H1 (cell line): ENCODE results near the gene LHX2. TPM values are rescaled to one million over a fixed set of nuclear protein-coding genes. Genes with fewer than 3 reads are reported as not detected.

Experiments
- CTCF ChIA-PET: fragments of 300-600 bp; sonication (Branson Sonifier 250); formaldehyde crosslinking; loops from one replicate; lab custom pipeline; 2021; ENCODE audit not compliant: partially characterized antibody; lab: Charles Lee
- POLR2A ChIA-PET: fragments of 300-600 bp; sonication (Branson Sonifier 250); formaldehyde crosslinking; loops from one replicate; lab custom pipeline; 2021; ENCODE audit warnings: inconsistent platforms; ENCODE audit not compliant: partially characterized antibody; lab: Charles Lee
- DNase-seq, 2 experiments: peaks; one replicate each; pipeline versions ENCODE4 v3.0.0 to v3.0.0-alpha.2; 2010 to 2022; ENCODE audit warnings: low spot score in 2 of 2, low read depth in 1 of 2, mixed read lengths in 1 of 2
- FAIRE-seq: peaks from 2 replicates; lab custom pipeline; 2011; peaks lifted over from hg19 to GRCh38; lab: Jason Lieb, UNC
- H2AFZ ChIP-seq: 2 replicates; pipeline ENCODE4 v1.8.1; 2012; ENCODE audit warnings: low read length, inconsistent platforms
- H2AK5ac ChIP-seq: 2 replicates; pipeline ENCODE4 v1.6.1; 2013; ENCODE audit warnings: low read depth, low read length
- H2BK120ac ChIP-seq: replicated peaks from 2 replicates; pipeline ENCODE3; 2013; ENCODE audit warnings: low read depth, low read length, inconsistent platforms
- H2BK12ac ChIP-seq: 2 replicates; pipeline ENCODE4 v1.6.1; 2013; ENCODE audit warnings: low read depth, low read length
- H2BK15ac ChIP-seq: 2 replicates; pipeline ENCODE4 v1.6.1; 2013; ENCODE audit warnings: low read length
- H2BK20ac ChIP-seq: 2 replicates; pipeline ENCODE4 v1.6.1; 2013; ENCODE audit warnings: low read length
- H2BK5ac ChIP-seq: 2 replicates; pipeline ENCODE4 v1.6.1; 2013; ENCODE audit warnings: low read depth, low read length
- H3K14ac ChIP-seq: 2 replicates; pipeline ENCODE4 v1.6.1; 2013; ENCODE audit warnings: inconsistent platforms; ENCODE audit not compliant: insufficient read length
- H3K18ac ChIP-seq: 2 replicates; pipeline ENCODE4 v1.6.1; 2013; ENCODE audit warnings: low read length; ENCODE audit errors: extremely low read depth
- H3K23ac ChIP-seq: 2 replicates; pipeline ENCODE4 v1.6.1; 2013; ENCODE audit warnings: inconsistent platforms; ENCODE audit not compliant: insufficient read length
- H3K23me2 ChIP-seq: 2 replicates; pipeline ENCODE4 v1.6.1; 2013; ENCODE audit warnings: low read depth, low read length
- H3K27ac ChIP-seq: 2 replicates; pipeline ENCODE4 v1.6.1; 2011; ENCODE audit warnings: low read depth, low read length, inconsistent platforms
- H3K27me3 ChIP-seq, 4 experiments: replicated peaks in 1 of 4; 1 replicate in 1 of 4; 2 replicates in 3 of 4; pipeline versions ENCODE4 v1.6.1 to v1.8.1; 2011 to 2013; ENCODE audit warnings: low read length in 3 of 4, mild to moderate bottlenecking in 3 of 4, inconsistent platforms in 2 of 4, mixed read lengths in 2 of 4, moderate library complexity in 1 of 4; ENCODE audit not compliant: control insufficient read depth in 3 of 4, insufficient read depth in 3 of 4; ENCODE audit errors: extremely low read depth in 1 of 4
- H3K36me3 ChIP-seq, 4 experiments: 2 replicates each; pipeline versions ENCODE4 v1.6.1 to v1.8.1; 2011 to 2013; ENCODE audit warnings: mild to moderate bottlenecking in 4 of 4, low read length in 3 of 4, moderate library complexity in 2 of 4, control low read depth in 1 of 4, inconsistent platforms in 1 of 4; ENCODE audit not compliant: insufficient read depth in 4 of 4, control insufficient read depth in 2 of 4
- H3K4ac ChIP-seq: replicated peaks from 2 replicates; pipeline ENCODE3; 2013; ENCODE audit warnings: low read length, low read depth, mixed read lengths, inconsistent platforms; ENCODE audit not compliant: insufficient read length
- H3K4me1 ChIP-seq, 4 experiments: replicated peaks in 1 of 4; 1 replicate in 1 of 4; 2 replicates in 3 of 4; pipeline versions ENCODE4 v1.6.1 to v1.8.1; 2011 to 2013; ENCODE audit warnings: low read length in 3 of 4, inconsistent platforms in 2 of 4, mixed read lengths in 1 of 4; ENCODE audit not compliant: insufficient read depth in 4 of 4, control insufficient read depth in 3 of 4
- H3K4me2 ChIP-seq, 2 experiments: 2 replicates each; pipeline versions ENCODE4 v1.6.1 to v1.8.1; 2011 to 2013; ENCODE audit warnings: low read depth in 2 of 2, low read length in 2 of 2, control low read depth in 1 of 2, inconsistent platforms in 1 of 2, mild to moderate bottlenecking in 1 of 2; ENCODE audit not compliant: insufficient read depth in 1 of 2
- H3K4me3 ChIP-seq, 4 experiments: fragments of 200-600, 300-600 bp in 1 of 4; sonication (generic), shearing (Covaris generic), sonication (Bioruptor Twin) in 1 of 4; 2 replicates each; pipeline versions ENCODE4 v1.5.1 to v1.8.1; 2011 to 2016; ENCODE audit warnings: low read length in 4 of 4, low read depth in 3 of 4, control low read depth in 2 of 4, inconsistent platforms in 2 of 4, mild to moderate bottlenecking in 2 of 4, mixed read lengths in 1 of 4, moderate library complexity in 1 of 4; ENCODE audit not compliant: insufficient read depth in 2 of 4; ENCODE audit errors: extremely low read depth in 1 of 4
- H3K56ac ChIP-seq: replicated peaks from 2 replicates; pipeline ENCODE3; 2013; ENCODE audit warnings: low read depth, mild to moderate bottlenecking, mixed read lengths, low read length, inconsistent platforms; ENCODE audit not compliant: insufficient read length
- H3K79me1 ChIP-seq: 2 replicates; pipeline ENCODE4 v1.6.1; 2013; ENCODE audit warnings: low read depth, low read length, control low read depth
- H3K79me2 ChIP-seq, 2 experiments: 2 replicates each; pipeline versions ENCODE4 v1.6.1 to v1.8.1; 2012 to 2013; ENCODE audit warnings: low read length in 2 of 2, mild to moderate bottlenecking in 2 of 2, inconsistent platforms in 1 of 2; ENCODE audit not compliant: insufficient read depth in 2 of 2, control insufficient read depth in 1 of 2
- H3K9ac ChIP-seq, 4 experiments: replicated peaks in 1 of 4; 1 replicate in 1 of 4; 2 replicates in 3 of 4; pipeline versions ENCODE4 v1.6.1 to v1.8.1; 2011 to 2013; ENCODE audit warnings: low read depth in 3 of 4, low read length in 3 of 4, control low read depth in 2 of 4, mild to moderate bottlenecking in 2 of 4, moderate library complexity in 2 of 4, inconsistent platforms in 1 of 4; ENCODE audit errors: extremely low read depth in 1 of 4
- H3K9me3 ChIP-seq, 2 experiments: 2 replicates each; pipeline versions ENCODE4 v1.6.1 to v1.8.1; 2012 to 2013; ENCODE audit warnings: mild to moderate bottlenecking in 2 of 2, moderate library complexity in 2 of 2, control low read depth in 1 of 2, inconsistent platforms in 1 of 2, low read depth in 1 of 2, low read length in 1 of 2, mixed read lengths in 1 of 2; ENCODE audit not compliant: insufficient read depth in 2 of 2
- H4K20me1 ChIP-seq, 2 experiments: replicated peaks in 1 of 2; 2 replicates each; pipeline versions ENCODE3 to v1.8.1; 2011 to 2013; ENCODE audit warnings: inconsistent platforms in 2 of 2, low read length in 2 of 2, mild to moderate bottlenecking in 1 of 2; ENCODE audit not compliant: insufficient read depth in 2 of 2, control insufficient read depth in 1 of 2
- H4K5ac ChIP-seq: 2 replicates; pipeline ENCODE4 v1.6.1; 2013; ENCODE audit warnings: low read length, low read depth, mixed read lengths, inconsistent platforms; ENCODE audit not compliant: insufficient read length
- H4K8ac ChIP-seq: 2 replicates; pipeline ENCODE4 v1.8.0; 2013; ENCODE audit warnings: mild to moderate bottlenecking, moderate library complexity, low read length, inconsistent platforms; ENCODE audit not compliant: insufficient read depth; ENCODE audit errors: extremely low read depth
- H4K91ac ChIP-seq: replicated peaks from 2 replicates; pipeline ENCODE3; 2013; ENCODE audit warnings: low read length, mixed read lengths, inconsistent platforms; ENCODE audit not compliant: insufficient read length
- CHD1 ChIP-seq: IDR thresholded peaks from 2 replicates; pipeline ENCODE4 v1.6.1; 2012; ENCODE audit warnings: low read depth, low read length, improper control_type of control experiment
- CHD2 ChIP-seq: IDR thresholded peaks from 2 replicates; pipeline ENCODE4 v1.6.1; 2012; ENCODE audit warnings: low read length, improper control_type of control experiment
- CREB1 ChIP-seq: IDR thresholded peaks from 2 replicates; pipeline ENCODE4 v1.6.1; 2012; ENCODE audit warnings: inconsistent platforms
- CTBP2 ChIP-seq: IDR thresholded peaks from 2 replicates; pipeline ENCODE4 v1.7.0; 2011; ENCODE audit warnings: borderline replicate concordance, mild to moderate bottlenecking, moderate library complexity, mixed read lengths, low read length; ENCODE audit not compliant: insufficient read depth, insufficient read length
- JUN ChIP-seq: IDR thresholded peaks from 2 replicates; pipeline ENCODE4 v1.6.1; 2011; ENCODE audit warnings: low read depth, mild to moderate bottlenecking, improper control_type of control experiment, low read length
- NANOG ChIP-seq: IDR thresholded peaks from 2 replicates; pipeline ENCODE4 v1.6.1; 2011; ENCODE audit warnings: low read length, low read depth, mild to moderate bottlenecking, inconsistent platforms; ENCODE audit not compliant: insufficient read depth, poor library complexity, severe bottlenecking
- PHF8 ChIP-seq: fragments of 200-600 bp; sonication (generic); conservative IDR thresholded peaks from 2 replicates; pipeline ENCODE4 v1.7.1; 2012; ENCODE audit warnings: low read depth, mild to moderate bottlenecking, inconsistent platforms, low read length, moderate library complexity
- POLR2AphosphoS5 ChIP-seq: IDR thresholded peaks from 2 replicates; pipeline ENCODE4 v1.6.1; 2011; ENCODE audit warnings: low read depth, low read length
- SIN3A ChIP-seq, 2 experiments: IDR thresholded peaks in 1 of 2; conservative IDR thresholded peaks in 1 of 2; 2 replicates each; pipeline ENCODE4 v1.6.1; 2011 to 2012; ENCODE audit warnings: low read length in 2 of 2, improper control_type of control experiment in 1 of 2, low read depth in 1 of 2, mild to moderate bottlenecking in 1 of 2
- TAF7 ChIP-seq: optimal IDR thresholded peaks from 2 replicates; pipeline ENCODE3; 2011; ENCODE audit warnings: low read depth, mild to moderate bottlenecking, inconsistent platforms, low read length, moderate library complexity, borderline replicate concordance
- WGBS, 2 experiments: shearing (Covaris generic) in 1 of 2; methylation state at CpG; one replicate each; pipeline versions ENCODE4 v1.1.6 to v1.1.7; 2013 to 2015; ENCODE audit warnings: low lambda C conversion rate in 2 of 2, mixed read lengths in 2 of 2, inconsistent platforms in 1 of 2, low coverage in 1 of 2, missing lambda C conversion rate in 1 of 2; ENCODE audit not compliant: insufficient replicate concordance in 2 of 2, insufficient coverage in 1 of 2, insufficient read length in 1 of 2; ENCODE audit errors: extremely low coverage in 1 of 2, missing lambda C conversion rate in 1 of 2; 5-methylcytosine and 5-hydroxymethylcytosine counted together
- polyA plus RNA-seq, 7 experiments: library from polyadenylated mRNA; depleted of rRNA in 3 of 7; stranded (reverse) in 5 of 7; unstranded in 2 of 7; fragments of >200 nt in 5 of 7; fragments of 200-250 nt in 2 of 7; gene quantifications; 1 replicate in 5 of 7; 2 replicates in 1 of 7; 4 replicates in 1 of 7; pipeline versions ENCODE4 v1.2.1 to v1.2.3, GENCODE V29; 2011 to 2013; ENCODE audit warnings: missing spikeins in 2 of 7, mixed read lengths in 2 of 7
- total RNA-seq: library from RNA; stranded (reverse); fragmentation: NEBNext Ultra II Directional; extraction: Animal tissue kit (Norgen Biotek cat#: 25700); gene quantifications from 2 replicates; pipeline ENCODE4 v1.2.1, GENCODE V29; 2021
- TF ChIP-seq, protein P1 (sequence below): IDR thresholded peaks from 2 replicates; pipeline ENCODE4 v1.6.1; 2012; ENCODE audit warnings: inconsistent platforms

The LHX2 gene
- total and polyA plus RNA-seq, 2 of the 8 experiments (the other 6 are each of a cell fraction or from before 2014, with no cell fraction given), result 0.11 to 0.86 TPM

DNA sequence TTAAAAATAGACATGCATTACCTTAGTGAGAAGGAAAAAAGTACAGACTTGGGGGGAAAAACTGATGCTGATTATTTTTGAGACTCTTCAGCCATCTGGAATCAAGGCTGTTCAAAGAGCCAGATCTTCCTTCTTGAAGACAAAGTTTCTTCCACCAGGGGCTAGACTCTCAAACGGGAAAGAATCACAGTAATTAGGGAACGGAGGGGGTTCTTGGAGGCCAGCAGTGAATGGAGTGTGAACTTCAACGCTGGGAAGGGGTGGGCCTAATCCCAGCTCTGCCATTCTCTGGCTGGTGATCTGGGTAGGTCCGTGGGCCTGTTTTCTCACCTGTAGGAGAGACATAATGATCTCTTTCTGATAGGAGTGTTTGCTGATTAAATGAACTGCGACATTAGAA, 21.1 kb upstream of the LHX2 start:
- no peak overlapping the region for H2AK5ac ChIP-seq
- H2BK5ac ChIP-seq, result no peak overlapping the region
- no peaks in the 10 kb centered on the region for H3K79me1 ChIP-seq
- POLR2A ChIA-PET, result no interaction called here
- no peak overlapping the region for H2BK15ac ChIP-seq
- H3K79me2 ChIP-seq, result no peaks in the 10 kb centered on the region
- DNase-seq (no peak), FAIRE-seq (no peak)
- no peak overlapping the region for H3K9ac ChIP-seq
- no peak overlapping the region for H4K5ac ChIP-seq
- H3K4me3 ChIP-seq, result no peak overlapping the region
- H3K9me3 ChIP-seq, result no peaks in the 10 kb centered on the region
- no peak overlapping the region for H2BK120ac ChIP-seq
- H3K27ac ChIP-seq, result no peak overlapping the region
- no peak overlapping the region for H3K23ac ChIP-seq
- no peaks in the 10 kb centered on the region for H3K4me1 ChIP-seq
- H3K23me2 ChIP-seq, result no peaks in the 10 kb centered on the region
- H2BK12ac ChIP-seq, result no peak overlapping the region
- H3K56ac ChIP-seq, result no peak overlapping the region
- no peak overlapping the region for H3K18ac ChIP-seq
- no peaks in the 10 kb centered on the region for H4K20me1 ChIP-seq
- no peak overlapping the region for H2AFZ ChIP-seq
- no peak overlapping the region for H2BK20ac ChIP-seq
- H3K36me3 ChIP-seq, result no peaks in the 10 kb centered on the region
- H4K91ac ChIP-seq, result no peak overlapping the region
- H3K27me3 ChIP-seq, result peaks cover 4 to 20% (median 14%) of the 10 kb centered on the region in 4 experiments
- CTCF ChIA-PET, result interaction anchor here (1.7 kb wide), 1 partner anchor 15 kb away, joined by 5 read pairs; no protein-coding TSS in a partner anchor
- H4K8ac ChIP-seq, result no peak overlapping the region
- WGBS, 2 experiments, result 77% methylated on average over 5 of the region's 5 CpGs; no CpG with 5 or more reads in 1 of the 2 experiments
- H3K4me2 ChIP-seq, result no peak overlapping the region
- H3K4ac ChIP-seq, result no peak overlapping the region
- H3K14ac ChIP-seq, result no peak overlapping the region
- TF ChIP-seq TAF7 (no peak), SIN3A (conservative IDR thresholded peaks at IDR 0.05 in 1 of 2, IDR thresholded peaks at IDR 0.05 in 1 of 2; ENCODE audit: low read depth in 1 of 2, low read length in 2 of 2) (no peak), CTBP2 (no peak), CHD2 (no peak), PHF8 (no peak), POLR2AphosphoS5 (no peak), CREB1 (no peak), JUN (no peak), CHD1 (no peak), NANOG (no peak)
- TF ChIP-seq, protein P1, sequence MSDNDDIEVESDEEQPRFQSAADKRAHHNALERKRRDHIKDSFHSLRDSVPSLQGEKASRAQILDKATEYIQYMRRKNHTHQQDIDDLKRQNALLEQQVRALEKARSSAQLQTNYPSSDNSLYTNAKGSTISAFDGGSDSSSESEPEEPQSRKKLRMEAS, result no peak
